Ecto neural progenitor cell (in vitro differentiated cells): ENCODE results near the gene PRICKLE1.
A peak's percentile ranks its signal among the peaks of the same experiment; 100 is the strongest.
"Not testable (repeated sequence)": the region's sequence is repeated elsewhere in the genome, so short reads cannot be mapped to it uniquely, and the experiment has no call there.

Experiments used
- DNase-seq: peaks from one replicate; pipeline ENCODE4 v3.0.0-alpha.2; 2018; ENCODE audit warnings: low spot score

PRICKLE1 gene

DNA sequence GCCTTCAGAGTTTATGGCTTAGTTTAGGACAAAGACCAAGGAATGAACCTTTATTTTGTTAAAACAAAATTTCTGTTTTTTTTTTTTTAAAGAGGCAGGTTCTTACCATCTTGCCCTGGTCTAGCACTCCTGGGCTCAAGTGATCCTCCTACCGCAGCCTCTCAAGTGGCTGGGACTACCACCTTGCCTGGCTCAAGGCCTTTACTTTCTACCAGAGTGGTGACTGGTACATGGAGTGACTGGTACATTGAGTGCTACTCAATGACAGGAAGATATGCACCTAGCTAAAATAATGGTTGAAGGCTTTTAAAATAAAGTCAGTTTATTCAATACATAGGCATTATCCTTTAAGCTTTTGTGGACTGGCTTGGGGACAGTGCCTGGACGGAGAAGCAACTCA is 32.6 kb downstream of the PRICKLE1 start:
- DNase-seq = no peak

DNA sequence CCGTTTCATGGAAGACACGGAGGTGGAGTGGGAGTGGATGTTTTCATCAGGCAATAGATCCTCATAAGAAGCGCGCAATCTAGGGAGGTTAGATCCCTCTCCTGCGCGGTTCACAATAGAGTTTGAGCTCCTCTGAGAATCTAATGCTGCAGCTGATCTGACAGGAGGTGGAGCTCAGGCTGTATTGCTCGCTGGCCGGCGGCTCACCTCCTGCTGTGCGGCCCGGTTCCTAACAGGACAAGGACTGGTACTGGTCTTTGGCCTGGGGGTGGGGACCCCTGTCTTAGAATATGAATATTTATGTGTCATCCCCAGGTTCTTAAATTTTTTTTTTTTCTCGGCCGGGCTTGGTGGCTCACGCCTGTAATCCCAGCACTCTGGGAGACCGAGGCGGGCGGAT is 36.7 kb downstream of the PRICKLE1 start:
- peak; percentile 65 for DNase-seq

DNA sequence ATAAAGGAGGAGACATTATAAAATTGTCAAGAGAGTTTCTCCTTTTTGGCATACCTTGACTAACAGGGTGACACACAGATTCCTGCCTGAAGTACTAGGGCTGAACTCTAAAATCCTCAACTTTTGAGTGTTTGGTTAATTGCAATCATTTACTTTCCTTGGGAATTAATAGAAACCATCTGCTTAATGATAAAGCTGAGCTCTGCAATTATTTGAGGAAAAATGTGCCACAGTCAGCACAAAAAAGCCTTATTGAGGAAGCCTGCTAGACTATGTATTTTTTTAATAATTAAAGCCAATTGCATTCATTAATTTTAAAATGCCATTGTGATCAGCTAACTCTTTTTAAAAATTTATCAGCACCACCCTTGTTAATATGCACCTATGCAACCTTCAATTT is 38.7 kb downstream of the PRICKLE1 start:
- DNase-seq = no peak

DNA sequence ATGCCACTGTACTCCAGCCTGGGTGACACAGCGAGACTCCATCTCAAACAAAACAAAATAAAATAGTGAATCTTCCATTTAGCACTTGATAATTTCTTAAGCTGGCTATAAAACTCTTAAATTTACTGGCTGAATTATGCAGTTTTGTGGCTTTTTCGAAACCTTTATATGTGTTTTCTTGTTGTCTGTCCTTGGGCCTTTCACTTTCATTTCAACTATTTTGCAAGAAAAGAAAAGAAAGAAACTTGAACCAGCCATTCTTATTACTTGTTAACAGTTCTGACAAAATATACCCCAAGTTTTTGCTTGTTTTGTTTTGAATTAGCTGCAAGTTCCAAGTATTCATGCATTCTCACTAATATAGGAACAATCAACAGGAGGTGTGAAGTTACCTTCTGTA is 42.8 kb downstream of the PRICKLE1 start:
- no peak for DNase-seq

DNA sequence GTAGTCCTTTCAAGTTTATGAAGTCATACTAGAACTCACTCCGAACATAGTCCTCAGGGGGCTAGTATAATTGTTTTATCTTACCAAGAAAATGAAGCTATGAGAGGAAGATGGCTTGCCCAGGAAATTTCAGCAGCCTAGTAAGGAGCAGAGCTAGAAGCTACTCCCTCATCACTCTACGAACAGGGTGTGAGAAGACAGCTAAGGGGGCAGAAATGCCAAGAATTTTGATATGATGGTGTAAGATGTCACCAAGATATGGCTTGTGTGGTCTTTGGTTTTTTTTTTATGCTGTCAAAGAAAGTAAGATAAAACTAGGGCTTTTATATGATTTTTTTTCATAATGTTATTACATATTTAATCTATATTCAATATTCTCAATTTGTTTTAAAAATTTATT is 47.6 kb downstream of the PRICKLE1 start:
- no peak for DNase-seq

DNA sequence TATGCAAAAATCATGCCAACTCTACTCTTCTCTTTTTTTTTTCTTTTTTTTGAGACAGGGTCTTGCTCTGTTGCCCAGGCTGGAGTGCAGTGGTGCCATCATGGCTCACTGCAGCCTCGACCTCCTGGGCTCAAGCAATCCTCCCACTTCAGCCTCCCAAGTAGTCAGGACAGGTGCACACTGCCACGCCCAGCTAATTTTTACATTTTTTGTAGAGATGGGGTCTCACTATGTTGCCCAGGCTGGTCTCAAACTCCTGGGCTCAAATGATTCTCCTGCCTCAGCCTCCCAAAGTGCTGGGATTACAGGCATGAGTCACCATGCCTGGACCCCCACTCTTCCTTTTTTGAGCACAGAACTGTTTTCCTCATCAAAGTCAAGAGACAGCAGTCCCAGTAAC is 48.2 kb downstream of the PRICKLE1 start:
- DNase-seq = not testable (repeated sequence)

DNA sequence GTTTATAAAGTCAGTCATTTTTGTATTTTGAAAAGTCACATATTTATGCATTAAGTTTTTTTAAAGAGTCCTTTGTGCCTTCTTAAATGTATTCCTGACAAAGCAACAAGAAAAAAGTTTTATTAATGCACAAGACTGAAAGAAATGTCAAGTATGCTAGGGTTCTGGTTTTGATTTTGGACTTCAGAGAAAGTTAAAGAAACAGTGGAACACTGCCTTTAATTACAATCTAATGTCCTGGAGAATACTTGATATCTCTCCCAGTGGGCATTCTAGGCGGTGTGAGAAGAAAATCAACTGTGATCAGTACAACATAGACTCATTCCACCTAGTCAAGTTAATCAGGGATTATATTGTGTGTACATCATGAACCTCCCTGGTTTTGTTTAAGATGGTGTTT is 49.9 kb downstream of the PRICKLE1 start:
- DNase-seq = no peak

DNA sequence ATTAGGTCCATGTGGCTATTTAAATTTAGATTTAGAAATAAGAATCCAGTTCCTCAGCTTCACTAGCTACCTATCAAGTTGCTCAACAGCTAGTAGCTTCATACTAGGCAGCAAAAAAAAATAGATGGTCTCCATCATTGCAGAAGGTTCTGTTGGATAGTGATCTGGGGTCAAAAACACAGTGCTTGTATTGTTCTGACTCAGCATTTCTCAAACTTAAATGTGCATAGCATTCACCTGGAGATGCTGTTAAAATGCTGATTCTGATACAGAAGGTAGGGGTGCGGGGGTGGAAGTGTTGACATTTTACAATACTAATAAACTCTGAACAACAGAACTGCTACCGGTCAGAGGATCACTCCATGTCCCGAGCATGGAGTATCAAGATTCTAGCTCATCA is 51.3 kb downstream of the PRICKLE1 start:
- DNase-seq = no peak

DNA sequence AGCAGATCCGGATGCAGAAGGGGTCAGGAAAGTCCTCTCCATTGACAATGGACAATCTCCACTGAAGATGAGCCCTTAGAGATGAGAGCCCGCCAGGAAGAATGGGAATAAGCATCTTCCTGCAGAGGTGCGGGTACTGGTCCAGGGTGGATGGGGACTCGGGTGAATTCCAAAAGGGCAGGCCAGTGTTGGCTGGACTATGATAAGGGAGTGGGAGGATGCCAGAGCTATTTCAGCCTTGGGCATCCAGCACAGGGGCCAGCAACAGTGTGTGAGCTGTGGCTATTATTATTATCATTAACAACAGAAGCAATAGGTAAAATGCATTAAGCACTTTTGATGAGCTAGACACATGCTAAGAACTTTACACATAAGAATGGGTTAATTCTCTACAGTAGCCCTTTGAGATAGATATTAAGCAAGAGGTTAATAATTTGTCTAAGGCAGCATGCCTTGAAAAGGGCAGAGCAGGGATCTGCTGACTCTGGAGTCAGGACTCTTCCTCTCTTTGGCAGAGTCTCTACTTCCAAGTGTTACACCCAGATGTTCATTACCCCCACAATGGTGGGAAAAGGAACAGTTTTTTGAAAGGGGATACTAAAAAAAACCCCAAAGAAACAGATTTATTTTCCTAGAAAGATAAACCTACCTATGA is 55.2 kb downstream of the PRICKLE1 start:
- no peak for DNase-seq

DNA sequence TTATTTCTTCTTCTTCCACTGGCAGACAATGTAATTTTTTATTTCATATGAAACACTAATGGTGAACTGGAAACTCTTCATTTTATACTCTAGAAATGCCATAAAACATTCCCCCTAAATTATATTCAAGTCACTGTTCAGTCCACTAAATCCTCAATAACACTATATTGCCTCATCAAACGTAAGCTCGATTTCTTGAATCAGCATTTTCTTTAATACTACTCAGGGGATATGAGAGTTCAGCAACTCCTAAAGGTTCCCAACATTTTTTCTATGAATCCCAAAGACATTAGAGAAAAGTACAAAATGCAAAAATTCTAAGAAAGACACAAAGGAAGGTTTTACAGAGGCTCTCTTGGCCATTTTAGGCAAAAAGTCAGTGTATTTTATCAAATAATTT is 59.3 kb downstream of the PRICKLE1 start:
- DNase-seq = no peak

DNA sequence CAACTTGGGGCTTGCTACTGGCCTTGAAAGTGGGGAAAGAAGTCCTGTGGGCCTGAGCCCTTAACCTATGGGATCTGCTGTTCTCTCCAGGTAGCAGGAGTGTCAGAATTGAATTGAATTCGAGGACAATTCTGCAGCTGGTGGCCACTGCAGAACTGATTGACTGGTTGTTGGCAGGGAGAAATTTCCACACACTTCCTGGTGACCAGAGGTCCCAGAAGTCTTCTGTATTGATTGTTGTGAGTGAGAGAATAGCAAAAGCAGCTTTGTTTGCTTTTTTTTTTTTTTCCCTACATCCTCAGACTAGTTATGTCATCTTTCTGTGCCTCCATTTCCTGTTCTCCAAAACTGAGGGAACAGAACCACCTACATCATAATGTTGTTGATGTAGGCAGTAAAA is 64.1 kb downstream of the PRICKLE1 start:
- DNase-seq = no peak

DNA sequence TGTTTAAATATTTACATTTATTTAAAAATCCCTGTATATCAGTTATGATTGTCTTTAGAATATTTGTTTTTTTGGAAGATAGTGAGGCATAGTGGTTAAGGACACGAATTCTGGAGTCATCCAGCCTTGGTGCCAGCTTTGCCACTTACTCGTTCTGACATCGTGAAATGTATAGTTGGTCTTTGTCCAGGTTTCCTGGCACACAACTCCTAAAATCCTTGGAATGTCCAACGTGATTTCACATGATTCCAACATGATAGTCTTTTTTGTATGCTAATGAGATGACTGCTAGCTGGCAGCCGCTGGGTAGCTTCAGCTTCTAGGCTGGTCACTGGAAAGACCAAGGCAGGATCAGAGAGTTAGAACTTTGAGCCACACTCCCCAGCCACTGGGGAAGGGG is 64.8 kb downstream of the PRICKLE1 start:
- DNase-seq = no peak

DNA sequence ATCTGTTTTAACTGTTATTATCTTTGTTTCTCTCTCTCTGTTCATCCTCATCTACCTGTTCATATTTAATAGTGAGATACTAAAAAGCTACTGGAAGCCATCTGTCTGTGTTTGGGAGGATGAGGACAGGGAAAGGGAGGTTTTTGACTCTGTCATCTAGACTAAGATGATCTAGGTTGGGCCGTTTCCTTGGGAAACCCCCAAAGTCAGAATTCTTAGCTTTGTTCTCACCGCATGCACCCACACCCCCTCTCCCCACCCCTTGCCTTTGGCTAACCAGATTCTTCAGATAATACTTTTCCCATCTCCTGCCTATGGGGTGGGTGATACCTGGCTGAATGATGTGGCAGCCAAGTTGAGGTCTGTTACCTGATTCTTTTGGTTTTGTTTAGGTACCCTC is 73.0 kb downstream of the PRICKLE1 start:
- no peak for DNase-seq

DNA sequence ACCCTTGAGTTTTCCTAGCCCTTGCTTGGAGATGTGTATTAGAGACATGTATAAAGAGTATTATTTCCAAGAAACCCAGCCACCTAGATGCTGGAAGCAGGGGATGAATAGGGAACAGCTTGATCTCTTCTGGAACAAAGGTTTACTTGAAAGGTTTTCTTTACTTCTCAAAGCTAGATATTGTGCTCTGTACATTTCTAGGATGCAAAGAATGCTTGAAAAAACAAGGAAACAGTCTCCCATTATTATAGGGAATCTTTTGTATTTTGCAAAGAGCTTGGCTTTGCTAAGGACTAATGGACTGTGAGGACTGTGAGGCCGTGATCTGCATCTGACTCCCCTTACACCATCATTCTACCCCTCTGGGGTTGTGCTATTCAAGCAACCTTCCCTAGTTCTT is 77.9 kb downstream of the PRICKLE1 start:
- DNase-seq = no peak

DNA sequence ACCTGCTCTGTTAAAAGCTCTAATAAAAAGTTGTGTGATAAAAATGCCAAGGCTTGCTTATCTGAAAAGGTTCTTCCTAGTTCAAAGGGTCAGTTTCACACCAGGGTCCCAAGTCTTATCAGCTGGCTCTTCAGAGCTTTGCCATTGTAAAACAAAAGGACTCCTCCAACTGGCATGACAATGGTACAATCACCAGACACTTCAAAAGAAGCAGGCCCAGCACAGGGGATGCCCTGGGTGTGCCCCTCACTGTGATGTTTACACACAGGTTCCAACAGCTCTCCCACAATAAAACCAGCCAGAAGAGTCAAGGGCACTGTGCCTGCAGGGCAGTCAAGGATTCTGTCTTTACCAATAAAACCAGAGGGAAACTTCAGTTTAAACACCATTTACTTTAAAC is 78.7 kb downstream of the PRICKLE1 start:
- no peak for DNase-seq

DNA sequence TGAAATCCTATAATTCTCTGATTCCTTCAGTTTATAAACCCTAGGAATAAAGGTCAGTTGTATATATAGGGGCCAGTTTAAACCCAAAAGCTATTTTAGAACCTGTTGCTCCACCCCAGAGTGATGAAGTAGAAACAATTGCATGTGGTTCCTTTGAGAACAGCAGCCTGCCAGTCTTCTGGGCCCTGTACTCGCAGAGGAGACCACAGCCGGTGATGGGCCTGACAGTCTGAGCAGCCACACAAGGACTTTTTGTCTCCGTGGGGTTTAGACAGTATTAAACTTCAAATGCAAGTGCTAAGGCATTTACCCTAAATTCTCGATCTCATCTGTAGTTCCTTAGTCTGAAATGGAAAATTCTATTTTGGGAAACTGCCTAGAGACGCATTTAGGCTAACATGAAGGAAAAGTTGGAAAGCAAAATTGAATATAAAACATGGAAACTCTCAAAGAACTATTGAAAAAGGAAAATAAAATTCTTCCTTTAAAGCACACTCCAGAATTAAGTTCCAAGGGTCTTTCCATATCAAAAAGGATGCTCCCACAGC is 80.6 kb downstream of the PRICKLE1 start:
- DNase-seq = no peak

DNA sequence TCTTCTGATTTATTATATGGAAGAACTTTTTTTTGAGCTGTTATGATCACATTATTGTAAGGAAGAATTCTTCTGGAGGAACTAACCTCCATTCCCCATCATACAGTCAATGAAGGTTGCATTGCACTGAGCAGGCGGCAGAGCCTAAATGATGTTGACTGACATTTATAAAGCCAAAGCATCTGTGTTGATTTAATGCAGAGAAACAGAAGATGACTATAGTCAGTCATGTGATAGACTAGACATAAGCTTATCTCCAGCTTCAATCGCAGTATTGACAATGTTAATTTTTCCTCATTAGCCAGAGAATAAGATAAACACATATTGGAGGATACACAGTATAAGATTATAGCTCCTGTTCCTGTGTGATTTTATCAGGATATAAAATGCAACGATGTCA is 82.0 kb downstream of the PRICKLE1 start:
- no peak for DNase-seq

DNA sequence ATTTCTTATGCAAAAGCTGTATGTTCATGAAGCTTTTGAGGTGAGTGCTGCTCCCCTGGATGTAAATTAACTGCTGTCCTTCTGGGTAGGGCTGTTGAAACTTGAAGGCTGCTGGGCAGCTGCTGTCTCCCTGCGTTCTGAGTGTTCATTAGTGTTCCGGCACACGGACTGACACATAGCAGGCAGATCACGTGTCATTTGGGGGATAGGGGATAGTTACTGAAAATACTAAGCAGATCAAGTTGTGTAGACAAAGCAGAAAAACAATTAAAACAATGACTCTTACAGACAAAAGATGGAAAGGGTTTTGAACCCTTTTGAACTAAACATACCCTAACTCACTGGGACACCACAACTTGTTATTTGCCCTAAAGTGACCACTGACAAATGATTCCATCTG is 82.5 kb downstream of the PRICKLE1 start:
- no peak for DNase-seq

DNA sequence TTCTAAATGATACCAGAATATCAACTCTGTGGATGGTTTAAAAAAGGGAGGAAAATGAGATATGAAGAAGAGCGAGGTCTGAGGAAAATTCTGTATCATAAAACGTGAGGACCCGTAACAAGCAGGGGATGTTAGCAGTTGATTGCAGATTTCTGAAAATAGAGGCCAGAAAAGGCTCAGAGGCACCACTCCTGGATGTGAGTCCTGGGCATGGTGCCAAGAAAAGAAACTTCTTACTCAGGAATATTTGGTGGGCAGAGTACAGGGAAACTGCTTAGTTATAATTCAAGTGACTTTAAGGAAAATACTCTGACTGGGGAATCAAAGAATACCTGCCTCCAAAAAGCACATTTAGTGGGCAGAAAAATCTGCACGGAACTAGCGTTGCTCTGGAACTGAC is 85.5 kb downstream of the PRICKLE1 start:
- DNase-seq = no peak

DNA sequence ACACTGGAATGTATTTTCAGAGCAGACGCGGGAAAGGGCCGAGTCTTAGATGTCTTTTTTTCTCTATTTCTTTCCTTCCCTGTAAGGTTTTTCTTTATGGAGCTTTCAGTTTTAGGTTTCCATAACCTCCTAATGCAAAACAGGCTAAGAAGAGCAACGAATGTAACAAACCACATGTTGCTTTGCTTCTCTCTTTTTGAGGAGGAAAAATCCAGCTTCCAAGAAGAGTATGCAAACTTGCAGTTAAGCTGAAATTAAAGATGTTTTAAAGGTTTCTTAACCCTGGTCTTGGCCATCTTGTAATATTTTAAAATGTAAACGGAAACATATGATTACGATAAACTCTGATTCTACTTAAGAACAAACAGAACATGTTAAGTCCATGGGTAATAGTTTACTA is 86.9 kb downstream of the PRICKLE1 start:
- DNase-seq = no peak

DNA sequence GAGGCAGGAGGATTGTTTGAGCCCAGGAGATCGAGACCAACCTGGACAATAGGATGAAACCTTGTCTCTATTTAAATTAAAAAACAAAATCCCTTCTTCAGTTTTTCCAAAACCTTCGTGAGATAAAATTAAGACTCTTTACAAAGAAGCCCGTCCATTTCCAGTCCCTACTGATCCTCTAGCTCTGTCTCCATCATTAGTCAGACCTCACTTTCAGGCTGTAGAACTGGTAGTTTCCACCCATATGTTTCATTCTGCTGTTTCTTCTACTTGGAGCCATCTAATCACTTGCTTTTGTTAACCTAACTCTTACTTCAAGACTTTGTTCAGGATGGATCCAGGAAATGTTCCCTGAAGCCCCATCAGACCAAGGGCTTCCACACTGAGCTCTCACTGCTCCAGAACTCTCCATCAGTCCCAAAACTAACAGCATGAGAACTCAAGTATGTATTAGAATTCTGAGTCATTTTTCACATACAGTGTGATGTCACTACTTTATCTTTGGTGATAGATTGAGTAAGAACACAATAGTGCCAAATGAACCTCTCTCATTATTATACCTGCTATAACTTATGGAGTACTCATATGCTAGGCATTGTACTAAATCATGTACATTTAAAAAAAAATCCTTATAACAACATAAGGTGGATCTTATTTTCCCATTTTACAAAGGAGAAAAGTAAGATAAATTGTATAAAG is 90.8 kb downstream of the PRICKLE1 start:
- no peak for DNase-seq

DNA sequence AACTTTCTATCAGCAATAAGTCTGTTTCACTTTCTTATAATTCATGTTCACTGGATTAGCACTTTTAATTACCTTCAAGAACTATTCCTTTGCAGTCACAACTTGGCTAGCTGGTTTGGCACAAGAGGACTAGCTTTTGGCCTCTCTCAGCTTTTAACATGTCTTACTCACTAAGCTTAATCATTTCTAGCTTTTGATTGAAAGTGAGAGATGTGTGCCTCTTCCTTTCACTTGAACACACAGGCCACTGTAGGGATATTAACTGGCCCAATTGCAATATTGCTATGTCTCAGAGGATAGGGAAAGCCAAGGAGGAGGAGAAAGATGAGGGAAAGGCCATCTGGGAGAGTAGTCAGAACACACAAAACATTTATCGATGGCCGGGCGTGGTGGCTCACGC is 92.7 kb downstream of the PRICKLE1 start:
- no peak for DNase-seq

DNA sequence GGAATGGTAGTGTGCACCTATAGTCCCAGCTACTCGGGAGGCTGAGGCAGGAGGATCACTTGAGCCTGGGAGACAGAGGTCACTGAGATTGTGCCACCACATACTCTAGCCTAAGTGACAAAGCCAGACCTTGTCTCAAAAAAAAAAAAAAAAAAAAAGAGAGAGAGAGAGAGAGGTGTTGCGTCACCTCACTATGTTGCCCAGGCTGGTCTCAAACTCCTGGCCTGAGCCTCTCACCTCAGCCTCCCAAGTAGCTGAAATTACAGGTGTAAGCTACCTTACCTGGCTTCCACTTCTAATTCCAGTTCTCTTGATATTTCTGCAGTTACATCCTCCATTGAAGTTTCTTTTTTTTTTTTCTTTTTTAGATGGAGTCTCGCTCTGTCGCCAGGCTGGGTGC is 94.3 kb downstream of the PRICKLE1 start:
- no peak for DNase-seq

DNA sequence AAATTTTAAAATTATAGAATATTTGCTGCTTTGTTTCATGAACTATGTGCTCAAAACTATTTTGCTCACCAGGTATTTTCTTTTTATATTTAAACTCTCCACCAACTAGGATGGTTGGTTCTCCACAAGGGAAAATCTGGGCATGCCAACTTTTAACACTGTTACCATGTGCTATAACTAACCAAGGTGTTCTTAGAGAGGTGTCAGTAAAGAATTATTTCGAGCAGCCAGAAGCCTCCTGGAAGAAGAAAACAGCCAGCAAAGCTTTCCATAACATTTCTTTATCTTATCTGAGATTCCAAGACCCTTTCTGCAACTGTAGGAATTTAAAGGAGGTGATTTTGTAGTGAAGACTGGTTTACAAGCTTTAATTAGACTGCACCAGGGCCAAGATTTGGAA is 97.3 kb downstream of the PRICKLE1 start:
- DNase-seq = no peak
